ENCODE data around the gene BTG4. TPM values are rescaled to one million over a fixed set of nuclear protein-coding genes. Genes with fewer than 3 reads are reported as not detected.

Gene BTG4
- total and polyA plus RNA-seq, 2 of the 8 experiments (the other 6 are each of a cell fraction or from before 2014, with no cell fraction given) = 0.06 TPM; not detected in 1

GRCh38 chr11:111483431-111483830 is 28.8 kb downstream of the BTG4 start:
- no peaks in the 10 kb centered on the region for H3K23me2 ChIP-seq (ENCODE audit: low read depth, low read length)
- no peak for TF ChIP-seq EP300 (IDR thresholded peaks at IDR 0.05; ENCODE audit: borderline replicate concordance in 1 of 2, low read depth in 2 of 2, low read length in 2 of 2)
- TF ChIP-seq EGR1 (IDR thresholded peaks at IDR 0.05; ENCODE audit: borderline replicate concordance, low read depth, low read length) = no peak
- no peak for TF ChIP-seq POLR2A (IDR thresholded peaks at IDR 0.05; ENCODE audit: control extremely low read depth in 1 of 2, low read depth in 2 of 2, low read length in 2 of 2)
- TF ChIP-seq YY1 (IDR thresholded peaks at IDR 0.05; ENCODE audit: low read depth, low read length) = no peak
- TF ChIP-seq POLR2AphosphoS5 (IDR thresholded peaks at IDR 0.05; ENCODE audit: low read depth, low read length) = no peak
- TF ChIP-seq ZNF274 (IDR thresholded peaks at IDR 0.05; ENCODE audit: borderline replicate concordance, extremely low read depth, low read length) = no peak
- TF ChIP-seq ATF3 (IDR thresholded peaks at IDR 0.05; ENCODE audit: insufficient read depth, low read depth, low read length) = no peak
- no peak for TF ChIP-seq KDM1A (IDR thresholded peaks at IDR 0.05; ENCODE audit: borderline replicate concordance, low read length)
- no peak for TF ChIP-seq JUN (IDR thresholded peaks at IDR 0.05; ENCODE audit: low read depth, low read length)
- TF ChIP-seq TAF1 (IDR thresholded peaks at IDR 0.05; ENCODE audit: low read depth, low read length) = no peak
- H2AK5ac ChIP-seq (ENCODE audit: low read depth, low read length) = no peak overlapping the region
- H2BK15ac ChIP-seq (ENCODE audit: low read length) = no peak overlapping the region
- no peaks in the 10 kb centered on the region for H3K79me2 ChIP-seq (ENCODE audit: control insufficient read depth in 1 of 2, insufficient read depth in 2 of 2, low read length in 2 of 2)
- no peak for FAIRE-seq
- no peak overlapping the region for H2AFZ ChIP-seq (ENCODE audit: low read length)
- no peaks in the 10 kb centered on the region for H3K4me1 ChIP-seq (replicated peaks in 1 of 4; ENCODE audit: control insufficient read depth in 3 of 4, insufficient read depth in 4 of 4, low read length in 3 of 4)
- H4K5ac ChIP-seq (ENCODE audit: insufficient read length, low read depth, low read length) = no peak overlapping the region
- H2BK5ac ChIP-seq (ENCODE audit: low read depth, low read length) = no peak overlapping the region
- no peaks in the 10 kb centered on the region for H3K36me3 ChIP-seq (ENCODE audit: control insufficient read depth in 2 of 4, insufficient read depth in 4 of 4, low read length in 3 of 4)
- H3K79me1 ChIP-seq (ENCODE audit: low read depth, low read length) = no peaks in the 10 kb centered on the region
- H3K4me2 ChIP-seq (ENCODE audit: insufficient read depth in 1 of 2, low read depth in 2 of 2, low read length in 2 of 2) = no peak overlapping the region
- no peak overlapping the region for H2BK20ac ChIP-seq (ENCODE audit: low read length)
- H3K9ac ChIP-seq (replicated peaks in 1 of 4; ENCODE audit: extremely low read depth in 1 of 4, low read depth in 3 of 4, low read length in 3 of 4) = no peak overlapping the region
- H4K20me1 ChIP-seq (replicated peaks in 1 of 2; ENCODE audit: control insufficient read depth in 1 of 2, insufficient read depth in 2 of 2, low read length in 2 of 2) = no peaks in the 10 kb centered on the region
- H3K56ac ChIP-seq (replicated peaks; ENCODE audit: insufficient read length, low read depth, low read length) = no peak overlapping the region
- H3K18ac ChIP-seq (ENCODE audit: extremely low read depth, low read length) = no peak overlapping the region
- H3K27me3 ChIP-seq (replicated peaks in 1 of 4; ENCODE audit: control insufficient read depth in 3 of 4, extremely low read depth in 1 of 4, insufficient read depth in 3 of 4, low read length in 3 of 4) = no peaks in the 10 kb centered on the region
- H2BK120ac ChIP-seq (replicated peaks; ENCODE audit: low read depth, low read length) = no peak overlapping the region
- ChIA-PET CTCF (ENCODE audit: partially characterized antibody) (interaction anchor here (0.6 to 1.5 kb wide), 4 partner anchors 9 to 81 kb away, joined by 3 to 4 read pairs (median 3); no protein-coding TSS in a partner anchor), POLR2A (ENCODE audit: partially characterized antibody) (no interaction called here)
- no peak overlapping the region for H3K23ac ChIP-seq (ENCODE audit: insufficient read length)
- H3K14ac ChIP-seq (ENCODE audit: insufficient read length) = no peak overlapping the region
- no peak overlapping the region for H3K4me3 ChIP-seq (ENCODE audit: extremely low read depth in 1 of 4, insufficient read depth in 2 of 4, low read depth in 3 of 4, low read length in 4 of 4)
- peaks cover 0 to 4% of the 10 kb centered on the region in 2 experiments; a peak in 1 of 4 replicates for H3K9me3 ChIP-seq (ENCODE audit: insufficient read depth in 2 of 2, low read depth in 1 of 2, low read length in 1 of 2)
- H2BK12ac ChIP-seq (ENCODE audit: low read depth, low read length) = no peak overlapping the region
- no peak overlapping the region for H4K91ac ChIP-seq (replicated peaks; ENCODE audit: insufficient read length, low read length)
- H3K4ac ChIP-seq (replicated peaks; ENCODE audit: insufficient read length, low read depth, low read length) = no peak overlapping the region
- DNase-seq (ENCODE audit: low read depth in 1 of 2, low spot score in 2 of 2) = no peak
- no peak overlapping the region for H4K8ac ChIP-seq (ENCODE audit: extremely low read depth, insufficient read depth, low read length)
- no peak overlapping the region for H3K27ac ChIP-seq (ENCODE audit: low read depth, low read length)

Measured in H1 (cell line).